GM21526 (cell line): ENCODE results near the gene NXPE3.
"Not testable (repeated sequence)": the region's sequence is repeated elsewhere in the genome, so short reads cannot be mapped to it uniquely, and the experiment has no call there.

Source experiments
- ATAC-seq: cut with Tn5 transposase; IDR thresholded peaks from one replicate; pipeline ENCODE4 v1.9.1; 2021; ENCODE audit warnings: moderate library complexity; ENCODE audit not compliant: unreplicated experiment, low FRiP score

NXPE3 gene

DNA sequence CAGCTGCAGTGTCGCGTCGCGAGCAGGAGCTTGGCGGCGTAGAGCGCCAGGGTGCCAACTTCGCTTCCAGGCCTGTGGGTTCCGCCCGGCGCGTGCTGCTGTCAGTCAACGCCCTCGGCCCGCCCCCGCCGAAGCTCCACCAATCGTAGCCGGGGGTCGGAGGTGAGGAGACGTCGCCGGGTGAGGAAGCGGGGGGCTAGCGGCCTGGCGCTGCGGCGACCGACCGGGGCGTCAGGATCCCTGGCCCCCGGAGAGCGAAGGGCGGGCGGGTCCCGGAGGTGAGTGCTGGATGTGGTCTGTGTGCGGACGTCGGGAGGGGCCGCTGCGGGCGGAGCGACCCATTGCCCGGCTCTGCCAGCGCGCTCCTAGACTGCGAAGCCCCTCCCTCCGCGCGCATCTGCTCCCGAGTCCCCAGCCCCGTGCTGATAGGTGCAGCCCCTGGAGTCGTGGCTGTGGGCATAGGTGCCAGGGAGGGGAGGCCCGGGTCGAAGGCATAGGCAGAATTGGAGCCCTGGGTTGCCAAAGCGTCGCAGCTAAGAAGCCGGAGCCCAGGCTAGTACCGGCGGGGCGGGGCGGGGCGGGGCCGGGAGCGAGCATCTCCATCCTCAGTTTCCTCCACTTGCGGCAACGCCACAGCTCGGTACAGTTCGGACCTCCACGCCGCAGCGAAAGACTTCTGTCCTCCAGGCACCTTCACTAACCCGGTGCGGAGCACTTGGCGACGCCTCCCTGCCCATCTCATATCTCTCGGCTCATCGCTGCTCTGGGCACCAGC is at the start of gene NXPE3:
Gene NXPE3 (plus strand): TSS at position 165 of the 775 bp plus-strand sequence. CDS start 6,386 bp downstream, outside the sequence.
- peak; percentile 93 for ATAC-seq

DNA sequence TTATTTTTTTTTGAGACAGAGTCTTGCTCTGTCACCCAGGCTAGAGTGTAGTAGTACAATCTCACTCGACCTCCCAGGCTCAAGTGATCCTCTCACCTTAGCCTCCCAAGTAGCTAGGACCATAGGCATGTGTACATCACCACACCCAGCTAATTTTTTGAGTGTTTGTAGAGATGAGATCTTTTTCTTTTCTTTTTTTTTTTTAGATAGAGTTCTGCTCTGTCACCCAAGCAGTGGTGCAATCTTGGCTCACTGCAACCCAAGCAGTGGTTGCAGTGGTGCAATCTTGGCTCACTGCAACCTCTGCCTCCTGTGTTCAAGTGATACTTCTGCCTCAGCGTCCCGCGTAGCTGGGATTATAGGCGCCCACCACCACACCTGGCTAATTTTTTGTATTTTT is 49.4 kb upstream of the NXPE3 start:
- no peak for ATAC-seq

DNA sequence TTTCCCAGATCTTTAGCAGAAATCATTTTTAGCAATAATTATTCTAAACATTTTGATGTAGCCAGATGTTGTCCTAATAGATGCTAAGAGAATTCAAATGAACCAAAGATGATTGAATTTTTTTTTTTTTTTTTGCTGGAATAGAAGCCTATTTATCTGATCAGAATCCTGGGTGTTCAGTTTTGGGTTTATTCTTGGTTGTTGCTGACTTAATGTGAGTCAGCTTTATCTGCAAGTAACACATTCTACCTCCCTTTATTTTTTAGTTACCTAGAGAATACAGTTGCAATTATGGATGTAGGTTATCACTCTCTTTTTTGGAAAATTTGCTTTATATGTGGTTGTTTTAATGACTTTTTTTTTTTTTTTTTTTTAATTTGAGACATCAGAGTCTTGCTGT is 48.2 kb upstream of the NXPE3 start:
- no peak for ATAC-seq

DNA sequence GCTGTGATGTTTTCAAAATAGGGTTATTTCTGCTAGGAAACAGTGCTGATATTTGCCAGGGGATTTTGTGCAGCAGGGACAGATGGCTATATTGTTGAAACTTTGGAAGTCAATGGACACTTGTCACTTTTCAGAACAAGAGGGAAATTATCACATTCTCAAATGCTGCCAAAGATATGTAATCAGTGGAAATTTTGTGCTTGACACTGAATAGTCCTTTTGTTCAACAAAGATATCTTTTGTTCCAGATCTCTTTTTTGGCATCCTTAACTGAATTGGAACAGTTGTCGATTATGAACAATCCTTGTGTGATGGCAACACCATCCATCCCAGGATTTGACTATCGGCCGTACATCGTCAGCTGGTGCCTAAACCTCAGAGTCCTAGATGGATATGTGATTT is 46.8 kb upstream of the NXPE3 start:
- no peak for ATAC-seq

DNA sequence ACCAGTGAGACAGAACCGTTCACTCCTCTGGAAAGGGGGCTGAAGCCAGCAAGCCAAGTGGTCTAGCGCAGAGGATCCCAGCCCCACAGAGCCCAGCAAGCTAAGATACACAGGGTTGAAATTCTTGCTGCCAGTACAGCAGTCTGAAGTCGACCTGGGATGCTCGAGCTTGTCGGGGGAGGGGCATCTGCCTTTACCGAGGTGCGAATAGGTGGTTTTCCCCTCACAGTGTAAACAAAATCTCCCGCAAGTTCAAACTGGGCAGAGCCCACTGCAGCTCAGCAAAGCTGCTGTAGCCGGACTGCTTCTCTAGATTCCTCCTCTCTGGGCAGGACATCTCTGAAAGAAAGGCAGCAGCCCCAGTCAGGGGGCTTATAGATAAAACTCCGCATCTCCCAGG is 43.2 kb upstream of the NXPE3 start:
- no peak for ATAC-seq

DNA sequence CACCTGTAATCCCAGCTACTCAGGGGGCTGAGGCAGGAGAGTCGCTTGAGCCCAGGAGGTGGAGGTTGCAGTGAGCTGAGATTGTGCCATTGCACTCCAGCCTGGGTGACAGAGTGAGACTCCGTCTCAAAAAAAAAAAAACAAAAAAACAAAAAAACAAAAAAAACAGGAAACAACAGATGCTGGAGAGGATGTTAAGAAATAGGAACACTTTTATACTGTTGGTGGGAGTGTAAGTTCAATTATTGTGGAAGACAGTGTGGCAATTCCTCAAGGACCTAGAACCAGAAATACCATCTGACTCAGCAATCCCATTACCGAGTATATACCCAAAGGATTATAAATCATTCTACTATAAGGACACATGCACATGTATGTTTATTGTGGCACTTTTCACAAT is 37.1 kb upstream of the NXPE3 start:
- ATAC-seq = not testable (repeated sequence)

DNA sequence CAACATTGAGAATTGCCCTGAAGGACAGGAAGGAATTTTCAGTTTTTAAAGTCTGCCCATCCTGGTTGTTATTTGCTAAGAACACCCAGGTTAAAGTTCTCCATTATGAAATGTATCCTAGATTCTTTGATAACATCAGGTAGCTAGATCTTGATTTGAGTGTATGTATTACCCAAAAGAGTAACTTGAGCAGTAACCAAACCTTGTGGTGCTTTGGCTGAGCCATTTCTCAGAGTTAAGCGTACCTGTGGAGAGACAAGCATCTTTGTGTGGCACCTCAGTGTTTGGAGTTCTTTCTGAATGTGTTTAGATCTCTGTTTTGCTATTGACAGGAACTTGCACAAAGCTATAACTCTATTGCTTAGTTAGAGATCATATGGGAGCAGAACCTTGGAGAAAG is 34.2 kb upstream of the NXPE3 start:
- ATAC-seq = no peak

DNA sequence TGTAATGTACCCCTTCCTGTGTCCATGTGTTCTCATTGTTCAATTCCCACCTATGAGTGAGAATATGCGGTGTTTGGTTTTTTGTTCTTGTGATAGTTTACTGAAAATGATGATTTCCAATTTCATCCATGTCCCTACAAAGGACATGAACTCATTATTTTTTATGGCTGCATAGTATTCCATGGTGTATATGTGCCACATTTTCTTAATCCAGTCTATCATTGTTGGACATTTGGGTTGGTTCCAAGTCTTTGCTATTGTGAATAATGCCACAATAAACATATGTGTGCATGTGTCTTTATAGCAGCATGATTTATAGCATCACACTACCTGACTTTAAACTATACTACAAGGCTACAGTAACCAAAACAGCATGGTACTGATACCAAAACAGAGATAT is 33.1 kb upstream of the NXPE3 start:
- ATAC-seq = not testable (repeated sequence)

DNA sequence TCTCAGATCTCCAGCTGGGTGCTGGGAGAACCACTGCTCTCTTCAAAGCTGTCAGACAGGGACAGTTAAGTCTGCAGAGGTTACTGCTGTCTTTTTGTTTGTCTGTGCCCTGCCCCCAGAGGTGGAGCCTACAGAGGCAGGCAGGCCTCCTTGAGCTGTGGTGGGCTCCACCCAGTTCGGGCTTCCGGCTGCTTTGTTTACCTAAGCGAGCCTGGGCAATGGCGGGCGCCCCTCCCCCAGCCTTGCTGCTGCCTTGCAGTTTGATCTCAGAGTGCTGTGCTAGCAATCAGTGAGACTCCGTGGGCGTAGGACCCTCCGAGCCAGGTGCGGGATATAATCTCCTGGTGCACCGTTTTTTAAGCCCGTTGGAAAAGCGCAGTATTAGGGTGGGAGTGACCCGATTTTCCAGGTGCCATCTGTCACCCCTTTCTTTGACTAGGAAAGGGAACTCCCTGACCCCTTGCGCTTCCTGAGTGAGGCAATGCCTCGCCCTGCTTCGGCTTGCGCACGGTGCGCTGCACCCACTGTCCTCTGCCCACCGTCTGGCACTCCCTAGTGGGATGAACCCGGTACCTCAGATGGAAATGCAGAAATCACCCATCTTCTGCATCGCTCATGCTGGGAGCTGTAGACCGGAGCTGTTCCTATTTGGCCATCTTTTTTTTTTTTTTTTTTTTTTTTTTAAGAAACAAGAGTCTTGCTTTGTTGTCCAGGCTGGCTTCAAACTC is 25.5 kb upstream of the NXPE3 start:
- ATAC-seq = not testable (repeated sequence)

DNA sequence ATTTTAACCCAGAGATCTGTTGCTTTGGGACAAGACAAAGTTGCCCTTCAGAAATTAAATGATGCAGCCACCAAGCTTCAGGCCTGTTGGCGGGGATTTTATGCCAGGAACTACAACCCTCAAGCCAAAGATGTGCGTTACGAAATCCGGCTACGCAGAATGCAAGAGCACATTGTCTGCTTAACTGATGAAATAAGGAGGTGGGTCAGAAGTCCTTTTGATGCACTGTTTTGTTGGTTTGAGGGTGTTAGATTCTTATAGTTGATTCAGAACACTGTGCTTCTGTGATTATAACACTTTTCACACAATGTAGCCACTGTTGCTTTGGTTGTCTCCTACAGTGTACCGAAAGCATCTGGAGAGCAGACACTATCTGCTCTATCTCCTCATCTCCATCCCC is 20.8 kb upstream of the NXPE3 start:
- no peak for ATAC-seq

DNA sequence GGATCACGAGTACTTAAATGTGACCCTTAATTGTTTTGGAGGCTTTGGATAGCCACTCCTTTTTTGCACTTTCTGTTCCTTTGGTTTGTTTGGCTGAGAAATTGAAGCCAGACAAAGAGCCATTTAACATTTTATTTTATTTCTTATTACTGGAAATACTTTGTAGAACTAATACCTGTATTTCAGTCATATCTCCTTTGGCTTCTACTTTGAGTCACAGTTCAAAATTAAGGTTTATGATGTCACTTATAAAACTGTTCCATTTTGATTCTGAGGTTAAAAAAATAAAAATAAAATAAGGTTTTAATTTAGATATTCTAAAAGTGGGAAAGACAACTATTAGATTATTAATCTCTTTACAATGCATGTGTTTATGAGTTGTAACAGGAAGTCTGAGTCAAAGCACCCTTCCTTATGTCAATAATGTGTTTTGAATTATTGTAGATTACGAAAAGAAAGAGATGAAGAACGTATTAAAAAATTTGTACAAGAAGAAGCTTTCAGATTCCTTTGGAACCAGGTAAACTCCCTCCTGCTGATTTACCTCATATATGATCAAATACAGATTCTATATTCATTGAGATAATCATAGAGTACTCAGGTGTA is 16.9 kb upstream of the NXPE3 start:
- no peak for ATAC-seq

DNA sequence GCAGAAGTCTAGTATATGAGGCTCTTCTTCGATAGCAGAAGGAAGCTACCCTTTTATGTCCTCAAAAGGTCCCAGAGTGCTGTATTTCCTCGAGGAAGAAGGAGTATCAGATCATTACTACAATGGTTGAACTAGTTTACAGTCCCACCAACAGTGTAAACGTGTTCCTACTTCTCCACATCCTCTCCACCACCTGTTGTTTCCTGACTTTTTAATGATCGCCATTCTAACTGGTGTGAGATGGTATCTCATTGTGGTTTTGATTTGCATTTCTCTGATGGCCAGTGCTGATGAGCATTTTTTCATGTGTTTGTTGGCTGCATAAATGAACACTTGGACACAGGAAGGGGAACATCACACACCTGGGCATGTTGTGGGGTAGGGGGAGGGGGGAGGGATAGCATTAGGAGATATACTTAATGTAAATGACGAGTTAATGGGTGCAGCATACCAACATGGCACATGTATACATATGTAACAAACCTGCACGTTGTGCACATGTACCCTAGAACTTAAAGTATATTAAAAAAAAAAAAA is 1.2 kb upstream of the NXPE3 start:
- not testable (repeated sequence) for ATAC-seq

DNA sequence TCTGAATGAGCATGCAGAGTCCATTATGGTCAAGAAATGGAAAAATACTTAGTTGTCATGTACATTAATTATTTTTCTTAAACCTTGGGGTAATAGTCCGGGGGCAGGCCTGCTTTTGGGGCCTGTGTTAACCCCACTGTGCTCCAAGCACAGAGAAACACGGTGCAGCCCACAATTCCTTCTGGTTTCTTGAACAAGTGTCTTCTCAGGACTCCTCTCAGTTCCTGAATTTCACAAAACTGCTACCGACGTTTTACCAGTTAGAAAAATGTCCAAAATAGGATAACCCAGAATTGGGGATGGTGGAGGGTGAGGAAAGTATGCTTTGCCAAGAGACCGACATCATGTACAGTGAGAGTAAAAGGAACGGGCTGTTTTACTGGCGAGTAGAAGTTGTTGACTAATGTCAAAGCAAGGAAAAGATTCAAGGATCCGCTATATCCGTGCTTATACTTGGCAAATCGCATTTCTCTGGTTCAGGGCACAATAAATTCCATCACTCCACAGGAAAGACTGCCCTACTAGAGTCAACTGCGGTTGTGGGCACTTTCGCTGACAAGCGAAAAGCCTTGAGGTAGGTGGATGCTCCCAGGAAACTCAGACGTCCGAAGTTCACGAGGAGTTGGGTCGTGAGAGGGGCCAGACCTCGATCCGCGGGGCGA is 495 bp upstream of the NXPE3 start:
- no peak for ATAC-seq

DNA sequence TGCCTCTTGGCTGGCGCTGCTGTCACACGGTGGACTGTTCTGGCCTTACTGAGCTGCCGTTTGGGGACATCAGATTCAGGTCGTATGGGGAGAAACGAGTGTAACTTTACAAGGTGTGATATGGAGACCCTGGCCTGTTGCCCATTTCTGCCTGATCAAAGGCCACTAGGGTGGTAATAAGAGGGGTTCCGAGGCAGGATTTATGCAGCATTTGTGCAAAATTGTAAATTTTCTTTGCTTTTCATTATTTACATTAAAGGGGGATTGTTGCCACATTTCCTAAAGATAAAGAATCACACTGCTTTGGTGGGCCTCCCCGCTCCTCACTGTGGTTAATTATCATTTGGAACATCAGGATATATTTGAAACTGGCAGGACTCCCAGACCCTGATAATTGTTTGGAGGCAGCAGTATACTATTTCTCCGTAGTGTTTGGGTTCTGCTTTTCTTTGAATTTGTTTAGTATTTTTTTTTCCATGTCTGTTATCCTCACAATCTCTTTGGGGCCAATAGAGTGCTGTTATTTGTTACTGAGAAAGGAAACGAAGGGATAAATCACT is 891 bp downstream of the NXPE3 start:
- no peak for ATAC-seq

DNA sequence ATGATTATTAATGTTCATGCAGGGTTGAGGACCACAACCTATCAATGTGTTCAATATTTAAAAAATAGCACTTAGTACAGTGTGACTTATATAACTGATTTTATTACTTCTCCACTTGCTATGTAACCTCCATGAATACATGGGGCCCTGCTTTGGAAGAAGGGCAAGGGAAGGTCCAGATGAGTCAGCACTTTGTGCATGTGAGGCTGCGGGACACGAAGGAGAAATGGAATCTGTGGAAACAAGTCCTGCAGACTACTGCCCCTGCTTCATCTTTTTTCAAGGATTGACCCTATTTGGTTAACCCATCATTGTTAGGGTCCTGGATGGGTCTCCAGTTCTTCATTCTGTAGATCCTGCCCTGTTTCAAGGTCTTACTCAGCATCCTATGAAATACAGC is 1.6 kb downstream of the NXPE3 start:
- no peak for ATAC-seq

DNA sequence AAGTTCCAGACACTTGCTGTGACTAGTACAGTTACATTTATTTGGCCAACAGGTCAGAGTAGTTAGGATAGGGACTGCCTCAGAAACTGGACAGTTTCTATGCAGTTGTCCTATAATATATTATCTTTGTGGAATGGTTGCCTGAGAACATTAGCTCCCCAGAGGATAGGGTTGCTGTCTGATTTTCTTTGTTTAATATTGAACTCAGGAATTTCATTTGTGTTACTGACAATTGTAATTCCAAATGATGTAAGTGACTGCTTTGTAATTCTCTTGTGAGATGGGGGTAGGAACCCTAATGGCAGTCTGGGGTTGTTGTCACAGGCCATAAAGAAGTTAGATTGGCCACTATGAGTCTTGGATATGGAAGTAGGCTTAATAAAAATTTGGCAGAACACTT is 2.2 kb downstream of the NXPE3 start:
- no peak for ATAC-seq

DNA sequence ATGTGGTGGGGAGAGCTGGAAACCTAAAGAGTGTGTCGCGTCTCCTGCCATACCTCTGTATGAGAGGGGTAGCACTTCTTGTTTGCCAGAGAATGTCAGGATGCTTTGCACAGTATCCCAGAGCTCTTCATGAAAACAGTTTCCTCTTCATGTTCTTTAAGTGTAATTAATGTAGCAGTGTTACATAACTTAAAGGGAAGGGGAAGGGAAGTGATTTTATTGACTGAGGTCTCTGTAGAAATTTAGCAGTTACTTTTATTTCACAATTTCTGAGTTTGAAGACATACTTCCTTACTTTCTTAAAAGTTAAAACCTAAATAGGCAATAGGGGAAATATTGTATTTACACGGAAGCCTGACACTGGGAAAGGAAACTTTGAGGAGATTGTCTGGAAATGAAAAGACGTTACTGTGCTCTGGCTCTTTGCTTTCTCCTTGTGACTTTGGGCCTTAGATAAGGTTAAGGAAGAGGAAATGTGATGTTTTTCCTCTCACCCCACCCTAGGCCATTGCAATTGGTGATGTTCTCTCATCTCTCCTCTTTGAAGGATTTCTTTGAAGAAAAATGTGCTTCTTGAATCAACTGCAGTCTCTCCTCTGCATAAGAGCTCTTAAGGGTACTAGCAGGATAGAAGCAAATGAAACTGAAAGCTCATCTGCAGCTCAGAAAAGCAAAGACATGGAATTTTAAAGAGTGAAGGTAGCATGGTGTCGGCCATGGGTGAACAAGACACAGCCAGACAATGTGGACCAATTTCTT is 6.0 kb downstream of the NXPE3 start:
- no peak for ATAC-seq

DNA sequence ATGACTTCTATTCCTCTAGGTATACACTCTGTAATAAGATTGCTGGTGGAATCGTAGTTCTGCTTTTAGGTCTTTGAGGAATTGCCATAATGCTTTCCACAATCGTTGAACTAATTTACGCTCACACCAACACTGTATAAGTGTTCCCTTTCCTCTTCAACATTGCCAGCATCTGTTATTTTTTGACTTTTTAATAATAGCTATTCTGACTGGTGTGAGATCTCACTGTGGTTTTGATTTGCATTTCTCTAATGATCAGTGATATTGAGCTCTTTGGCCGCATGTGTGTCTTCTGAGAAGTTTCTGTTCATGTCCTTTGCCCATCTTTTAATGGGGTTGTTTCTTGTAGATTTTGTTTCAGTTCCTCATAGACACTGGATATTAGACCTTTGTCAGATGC is 12.8 kb downstream of the NXPE3 start:
- ATAC-seq = peak; percentile 96

DNA sequence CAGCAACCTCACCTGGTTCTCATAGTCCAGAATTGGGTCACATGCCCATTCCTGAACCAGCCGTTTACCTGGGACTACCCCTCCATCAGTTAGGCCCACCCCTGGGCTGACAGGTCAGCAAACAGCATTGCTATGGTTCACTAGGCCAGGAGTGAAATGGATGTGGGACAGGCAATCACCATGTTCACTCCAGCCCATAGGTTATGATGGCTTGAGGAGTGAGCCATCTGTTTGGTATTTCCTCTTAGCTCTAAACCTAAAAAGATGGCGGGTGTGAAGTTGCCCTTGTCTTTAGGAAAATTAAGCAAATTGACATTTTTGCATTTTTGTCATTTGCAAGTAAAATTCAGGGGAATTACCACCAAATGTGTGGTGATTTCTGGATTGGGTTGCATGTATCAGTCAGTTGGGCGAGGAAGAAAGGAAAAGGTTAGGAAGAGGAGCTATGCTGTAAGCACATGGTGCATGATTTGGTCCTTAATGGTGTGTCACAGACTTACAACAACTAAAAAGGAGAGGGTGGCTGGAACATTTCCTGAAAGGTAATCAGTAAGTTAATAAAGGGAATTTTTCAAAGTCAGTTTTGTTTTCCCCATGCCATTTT is 17.2 kb downstream of the NXPE3 start:
- ATAC-seq = no peak
